Measurements from ENCODE around the gene SMC6.

SMC6 gene

DNA sequence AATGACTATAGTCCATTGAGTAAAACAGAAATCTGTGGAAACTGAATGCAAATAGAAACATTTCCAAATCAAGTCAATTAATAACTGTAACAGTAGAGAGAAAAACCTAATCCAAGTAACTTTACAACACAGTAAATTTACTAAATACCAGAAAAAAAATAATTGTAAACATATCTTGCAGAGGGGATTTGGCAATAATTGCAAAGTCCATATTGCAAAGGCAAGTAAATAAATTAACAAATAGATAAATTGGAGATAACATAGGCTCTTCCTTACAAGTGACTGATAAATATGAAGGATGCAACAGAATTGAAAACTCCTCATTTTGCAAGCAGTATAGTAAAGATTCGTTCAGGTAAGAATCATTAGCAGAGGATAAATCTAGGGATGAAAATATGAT, 65.0 kb downstream of the SMC6 start:
- H3K9me3 ChIP-seq (ENCODE audit: control insufficient read depth in 5 of 5, low read length in 5 of 5): no peaks in the 10 kb centered on the region
- no peak overlapping the region for H3K9ac ChIP-seq (ENCODE audit: low read length in 5 of 5)
- no peak overlapping the region for H3K4me3 ChIP-seq (ENCODE audit: low read depth in 1 of 5, low read length in 5 of 5)
- H3K27me3 ChIP-seq (ENCODE audit: control insufficient read depth in 5 of 5, insufficient read depth in 4 of 5, low read length in 5 of 5): no peaks in the 10 kb centered on the region
- H3K36me3 ChIP-seq (ENCODE audit: control insufficient read depth in 5 of 5, insufficient read depth in 5 of 5, low read length in 5 of 5): peaks cover 13 to 32% (median 24%) of the 10 kb centered on the region in 5 donors
- no peaks in the 10 kb centered on the region for H3K4me1 ChIP-seq (ENCODE audit: control insufficient read depth in 5 of 5, insufficient read depth in 5 of 5, low read length in 5 of 5)
- no peak overlapping the region for H3K27ac ChIP-seq (ENCODE audit: low read depth, low read length)

GRCh38 chr2:17683981-17684380, 69.6 kb downstream of the SMC6 start:
- Histone ChIP-seq H3K9me3 (ENCODE audit: control insufficient read depth in 5 of 5, low read length in 5 of 5) (no peaks in the 10 kb centered on the region), H3K4me3 (ENCODE audit: low read depth in 1 of 5, low read length in 5 of 5) (no peak overlapping the region), H3K36me3 (ENCODE audit: control insufficient read depth in 5 of 5, insufficient read depth in 5 of 5, low read length in 5 of 5) (peaks cover 19 to 53% (median 46%) of the 10 kb centered on the region in 5 donors), H3K27me3 (ENCODE audit: control insufficient read depth in 5 of 5, insufficient read depth in 4 of 5, low read length in 5 of 5) (no peaks in the 10 kb centered on the region), H3K27ac (ENCODE audit: low read depth, low read length) (no peak overlapping the region), H3K9ac (ENCODE audit: low read length in 5 of 5) (no peak overlapping the region), H3K4me1 (ENCODE audit: control insufficient read depth in 5 of 5, insufficient read depth in 5 of 5, low read length in 5 of 5) (no peaks in the 10 kb centered on the region)

DNA sequence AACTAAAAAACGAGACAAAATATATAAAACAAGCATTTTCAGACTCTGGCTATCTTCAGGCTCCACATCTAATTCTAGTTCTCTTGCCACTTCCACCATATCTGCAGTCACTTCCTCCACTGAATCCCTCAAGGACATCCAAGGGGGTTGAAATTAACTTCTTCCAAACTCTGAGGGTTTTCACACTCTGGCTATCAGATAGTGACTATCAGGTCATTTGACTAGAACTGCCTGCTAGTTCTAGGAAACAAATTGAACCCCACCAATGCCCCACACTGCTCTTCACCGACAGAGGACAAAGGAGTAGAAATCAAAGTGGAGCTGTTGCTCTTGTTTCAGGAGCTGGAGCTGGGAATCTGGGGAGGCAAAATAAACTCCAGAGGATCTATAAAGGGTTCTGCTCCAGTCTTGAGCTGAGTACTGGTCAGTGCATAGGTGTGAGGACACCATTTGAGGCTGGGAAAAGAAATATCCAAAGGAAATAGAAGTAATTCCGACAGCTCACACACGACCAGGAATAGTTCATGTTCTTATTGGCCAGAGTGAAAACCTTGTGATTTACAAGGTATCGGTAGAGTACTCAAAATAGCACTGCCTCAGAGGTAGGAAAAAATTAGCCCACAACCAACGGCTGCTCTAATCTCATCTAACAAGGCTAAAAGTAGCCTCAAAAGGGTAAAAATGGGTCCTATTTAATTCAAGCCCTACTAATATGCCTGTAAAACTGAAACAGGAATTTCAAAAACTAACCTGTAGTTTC, 71.3 kb downstream of the SMC6 start:
- no peak overlapping the region for H3K27ac ChIP-seq (ENCODE audit: low read depth, low read length)
- H3K4me3 ChIP-seq (ENCODE audit: low read depth in 1 of 5, low read length in 5 of 5): no peak overlapping the region
- H3K4me1 ChIP-seq (ENCODE audit: control insufficient read depth in 5 of 5, insufficient read depth in 5 of 5, low read length in 5 of 5): no peaks in the 10 kb centered on the region
- H3K9ac ChIP-seq (ENCODE audit: low read length in 5 of 5): no peak overlapping the region
- H3K27me3 ChIP-seq (ENCODE audit: control insufficient read depth in 5 of 5, insufficient read depth in 4 of 5, low read length in 5 of 5): no peaks in the 10 kb centered on the region
- no peaks in the 10 kb centered on the region for H3K9me3 ChIP-seq (ENCODE audit: control insufficient read depth in 5 of 5, low read length in 5 of 5)
- H3K36me3 ChIP-seq (ENCODE audit: control insufficient read depth in 5 of 5, insufficient read depth in 5 of 5, low read length in 5 of 5): peaks cover 15 to 43% (median 32%) of the 10 kb centered on the region in 5 donors

DNA sequence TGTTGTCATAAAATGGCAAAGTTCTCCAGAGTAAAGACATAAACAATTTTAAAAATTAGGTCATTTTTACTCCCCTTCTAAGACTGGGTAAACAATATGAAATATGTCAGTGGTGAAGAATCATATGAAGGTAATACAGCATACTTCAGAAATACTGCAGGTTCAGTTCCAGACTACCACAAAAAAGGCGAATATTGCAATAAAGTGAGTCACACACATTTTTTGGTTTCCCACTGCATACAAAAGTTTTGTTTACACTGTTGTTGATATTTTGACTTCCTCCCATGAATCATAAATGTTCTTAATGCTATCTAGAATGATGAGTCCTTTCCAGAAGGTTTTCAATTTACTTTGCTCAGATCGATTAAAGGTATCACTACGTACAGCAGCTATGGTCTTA, 73.5 kb downstream of the SMC6 start:
- Histone ChIP-seq H3K36me3 (ENCODE audit: control insufficient read depth in 5 of 5, insufficient read depth in 5 of 5, low read length in 5 of 5) (peaks cover 12 to 44% (median 35%) of the 10 kb centered on the region in 5 donors), H3K9me3 (ENCODE audit: control insufficient read depth in 5 of 5, low read length in 5 of 5) (no peaks in the 10 kb centered on the region), H3K4me3 (ENCODE audit: low read depth in 1 of 5, low read length in 5 of 5) (no peak overlapping the region), H3K9ac (ENCODE audit: low read length in 5 of 5) (no peak overlapping the region), H3K4me1 (ENCODE audit: control insufficient read depth in 5 of 5, insufficient read depth in 5 of 5, low read length in 5 of 5) (no peaks in the 10 kb centered on the region), H3K27me3 (ENCODE audit: control insufficient read depth in 5 of 5, insufficient read depth in 4 of 5, low read length in 5 of 5) (no peaks in the 10 kb centered on the region), H3K27ac (ENCODE audit: low read depth, low read length) (no peak overlapping the region)

- Histone ChIP-seq H3K27ac (ENCODE audit: low read depth, low read length) (no peak overlapping the region), H3K36me3 (ENCODE audit: control insufficient read depth in 5 of 5, insufficient read depth in 5 of 5, low read length in 5 of 5) (peaks cover 6 to 19% (median 14%) of the 10 kb centered on the region in 5 donors), H3K4me3 (ENCODE audit: low read depth in 1 of 5, low read length in 5 of 5) (no peak overlapping the region), H3K4me1 (ENCODE audit: control insufficient read depth in 5 of 5, insufficient read depth in 5 of 5, low read length in 5 of 5) (no peaks in the 10 kb centered on the region), H3K27me3 (ENCODE audit: control insufficient read depth in 5 of 5, insufficient read depth in 4 of 5, low read length in 5 of 5) (no peaks in the 10 kb centered on the region), H3K9me3 (ENCODE audit: control insufficient read depth in 5 of 5, low read length in 5 of 5) (no peaks in the 10 kb centered on the region), H3K9ac (ENCODE audit: low read length in 5 of 5) (no peak overlapping the region)
Observed at GRCh38 chr2:17674817-17675216, 78.8 kb downstream of the SMC6 start.

GRCh38 chr2:17672583-17673317, 80.9 kb downstream of the SMC6 start:
- H3K9ac ChIP-seq (ENCODE audit: low read length in 5 of 5): no peak overlapping the region
- H3K27ac ChIP-seq (ENCODE audit: low read depth, low read length): no peak overlapping the region
- H3K9me3 ChIP-seq (ENCODE audit: control insufficient read depth in 5 of 5, low read length in 5 of 5): no peaks in the 10 kb centered on the region
- H3K27me3 ChIP-seq (ENCODE audit: control insufficient read depth in 5 of 5, insufficient read depth in 4 of 5, low read length in 5 of 5): no peaks in the 10 kb centered on the region
- no peaks in the 10 kb centered on the region for H3K4me1 ChIP-seq (ENCODE audit: control insufficient read depth in 5 of 5, insufficient read depth in 5 of 5, low read length in 5 of 5)
- H3K4me3 ChIP-seq (ENCODE audit: low read depth in 1 of 5, low read length in 5 of 5): no peak overlapping the region
- peaks cover 19 to 28% (median 22%) of the 10 kb centered on the region in 5 donors for H3K36me3 ChIP-seq (ENCODE audit: control insufficient read depth in 5 of 5, insufficient read depth in 5 of 5, low read length in 5 of 5)

DNA sequence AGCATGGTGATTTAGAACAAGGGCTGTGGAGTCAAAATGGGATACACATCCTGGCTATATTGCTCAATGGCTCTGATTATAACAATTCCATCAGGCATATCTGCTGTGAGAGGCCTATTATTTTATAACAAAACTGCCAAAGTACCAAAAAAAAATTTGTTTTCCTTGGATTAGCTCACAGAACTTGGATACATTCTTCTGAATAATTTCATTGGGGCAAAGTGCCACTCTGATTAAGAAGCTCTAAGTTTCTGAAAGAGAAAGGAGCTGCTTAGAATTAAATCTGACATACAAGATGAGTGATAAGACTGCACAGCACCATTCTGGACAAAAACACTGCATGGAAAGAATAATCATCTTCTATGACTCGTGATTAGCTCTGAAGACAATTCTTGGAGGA, 85.7 kb downstream of the SMC6 start:
- H3K9ac ChIP-seq (ENCODE audit: low read length in 5 of 5): no peak overlapping the region
- H3K9me3 ChIP-seq (ENCODE audit: control insufficient read depth in 5 of 5, low read length in 5 of 5): no peaks in the 10 kb centered on the region
- H3K4me3 ChIP-seq (ENCODE audit: low read depth in 1 of 5, low read length in 5 of 5): no peak overlapping the region
- H3K27ac ChIP-seq (ENCODE audit: low read depth, low read length): no peak overlapping the region
- H3K27me3 ChIP-seq (ENCODE audit: control insufficient read depth in 5 of 5, insufficient read depth in 4 of 5, low read length in 5 of 5): no peaks in the 10 kb centered on the region
- peaks cover 21 to 35% (median 29%) of the 10 kb centered on the region in 5 donors for H3K36me3 ChIP-seq (ENCODE audit: control insufficient read depth in 5 of 5, insufficient read depth in 5 of 5, low read length in 5 of 5)
- H3K4me1 ChIP-seq (ENCODE audit: control insufficient read depth in 5 of 5, insufficient read depth in 5 of 5, low read length in 5 of 5): no peaks in the 10 kb centered on the region

GRCh38 chr2:17664534-17664933, 89.1 kb downstream of the SMC6 start:
- H3K4me3 ChIP-seq (ENCODE audit: low read depth in 1 of 5, low read length in 5 of 5): no peak overlapping the region
- H3K9ac ChIP-seq (ENCODE audit: low read length in 5 of 5): no peak overlapping the region
- H3K36me3 ChIP-seq (ENCODE audit: control insufficient read depth in 5 of 5, insufficient read depth in 5 of 5, low read length in 5 of 5): peaks cover 20 to 38% (median 29%) of the 10 kb centered on the region in 5 donors
- H3K27me3 ChIP-seq (ENCODE audit: control insufficient read depth in 5 of 5, insufficient read depth in 4 of 5, low read length in 5 of 5): no peaks in the 10 kb centered on the region
- no peaks in the 10 kb centered on the region for H3K4me1 ChIP-seq (ENCODE audit: control insufficient read depth in 5 of 5, insufficient read depth in 5 of 5, low read length in 5 of 5)
- no peaks in the 10 kb centered on the region for H3K9me3 ChIP-seq (ENCODE audit: control insufficient read depth in 5 of 5, low read length in 5 of 5)
- no peak overlapping the region for H3K27ac ChIP-seq (ENCODE audit: low read depth, low read length)

DNA sequence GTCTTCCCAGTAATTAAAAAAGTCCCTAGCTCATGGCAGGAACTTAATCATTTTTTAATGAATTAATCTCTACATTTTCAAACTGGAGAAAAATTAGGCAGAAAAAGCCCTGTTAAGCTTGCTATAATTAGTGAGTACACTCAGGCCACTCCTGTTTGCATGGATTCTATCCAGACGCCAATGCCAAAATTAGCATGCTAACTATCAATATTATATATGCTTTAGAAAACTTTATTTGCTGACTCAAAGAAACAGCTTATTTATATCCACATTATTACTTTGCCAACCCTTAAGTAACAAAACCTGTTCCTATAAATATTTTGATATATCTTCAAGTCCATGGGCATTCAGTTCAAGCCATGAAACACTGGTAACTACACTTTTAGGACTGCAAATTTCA, 90.9 kb downstream of the SMC6 start:
- peaks cover 15 to 26% (median 18%) of the 10 kb centered on the region in 5 donors for H3K36me3 ChIP-seq (ENCODE audit: control insufficient read depth in 5 of 5, insufficient read depth in 5 of 5, low read length in 5 of 5)
- no peaks in the 10 kb centered on the region for H3K27me3 ChIP-seq (ENCODE audit: control insufficient read depth in 5 of 5, insufficient read depth in 4 of 5, low read length in 5 of 5)
- no peak overlapping the region for H3K27ac ChIP-seq (ENCODE audit: low read depth, low read length)
- no peaks in the 10 kb centered on the region for H3K9me3 ChIP-seq (ENCODE audit: control insufficient read depth in 5 of 5, low read length in 5 of 5)
- no peaks in the 10 kb centered on the region for H3K4me1 ChIP-seq (ENCODE audit: control insufficient read depth in 5 of 5, insufficient read depth in 5 of 5, low read length in 5 of 5)
- H3K4me3 ChIP-seq (ENCODE audit: low read depth in 1 of 5, low read length in 5 of 5): no peak overlapping the region
- H3K9ac ChIP-seq (ENCODE audit: low read length in 5 of 5): no peak overlapping the region

DNA sequence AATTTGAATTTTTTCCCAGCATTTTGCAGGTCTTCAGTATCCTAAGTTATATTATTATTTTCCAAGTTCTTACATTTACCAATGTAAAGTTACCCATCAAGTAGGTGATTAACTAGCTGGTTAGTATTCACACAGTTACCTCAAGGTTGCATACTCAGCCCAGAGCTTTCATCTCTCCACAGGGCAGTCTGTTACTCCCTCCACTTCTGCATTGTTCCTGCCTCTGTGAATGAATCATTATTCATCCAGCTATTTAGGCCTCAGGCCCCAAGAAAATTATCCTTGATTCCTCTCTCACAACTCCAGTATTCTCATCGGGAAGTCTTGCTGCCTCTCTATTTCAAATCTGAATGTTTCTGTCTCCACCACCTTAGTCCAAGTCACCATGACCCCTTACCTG, 92.2 kb downstream of the SMC6 start:
- Histone ChIP-seq H3K4me1 (ENCODE audit: control insufficient read depth in 5 of 5, insufficient read depth in 5 of 5, low read length in 5 of 5) (no peaks in the 10 kb centered on the region), H3K4me3 (ENCODE audit: low read depth in 1 of 5, low read length in 5 of 5) (no peak overlapping the region), H3K36me3 (ENCODE audit: control insufficient read depth in 5 of 5, insufficient read depth in 5 of 5, low read length in 5 of 5) (peaks cover 15 to 21% (median 18%) of the 10 kb centered on the region in 5 donors), H3K9ac (ENCODE audit: low read length in 5 of 5) (no peak overlapping the region), H3K27me3 (ENCODE audit: control insufficient read depth in 5 of 5, insufficient read depth in 4 of 5, low read length in 5 of 5) (no peaks in the 10 kb centered on the region), H3K27ac (ENCODE audit: low read depth, low read length) (no peak overlapping the region), H3K9me3 (ENCODE audit: control insufficient read depth in 5 of 5, low read length in 5 of 5) (no peaks in the 10 kb centered on the region)
